SU-DHL-6 (cell line): Measurements from ENCODE around the gene KCNA3.

ENCODE experiments used
- EZH2phosphoT487 ChIP-seq: fragments of 200-600 bp; sonication (generic), shearing (Covaris generic); conservative IDR thresholded peaks from 2 replicates; pipeline ENCODE4 v1.6.1; 2018; ENCODE audit warnings: mild to moderate bottlenecking, antibody characterized with exemption, low read length, moderate library complexity, mixed read lengths
- TF ChIP-seq, protein P1 (sequence below): fragments of 200-600 bp; sonication (generic); IDR thresholded peaks from one replicate; pipeline ENCODE4 v1.5.1; 2017; ENCODE audit warnings: antibody characterized with exemption, mild to moderate bottlenecking, low read length, moderate library complexity; ENCODE audit not compliant: insufficient read depth, poor library complexity, severe bottlenecking

DNA sequence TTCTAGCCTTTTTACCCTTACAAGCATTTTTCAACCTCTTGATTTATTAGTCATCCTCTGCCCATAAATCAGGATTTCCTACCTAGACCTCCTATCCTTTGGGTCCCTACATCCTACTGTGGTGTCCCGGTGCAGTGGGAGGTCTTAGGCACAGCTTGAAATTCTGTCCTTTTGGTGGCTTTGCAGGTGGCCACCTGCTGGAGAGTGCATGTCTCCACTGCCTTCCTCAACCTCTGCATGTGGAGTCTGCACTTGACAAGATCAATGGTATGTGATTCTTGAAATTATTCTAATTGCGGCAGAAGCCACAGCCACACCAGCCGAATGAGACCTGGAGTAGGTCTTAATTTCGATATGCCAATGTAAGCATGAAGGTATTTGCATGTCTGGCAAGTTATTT is 11.4 kb upstream of the KCNA3 start:
- TF ChIP-seq, protein P1, sequence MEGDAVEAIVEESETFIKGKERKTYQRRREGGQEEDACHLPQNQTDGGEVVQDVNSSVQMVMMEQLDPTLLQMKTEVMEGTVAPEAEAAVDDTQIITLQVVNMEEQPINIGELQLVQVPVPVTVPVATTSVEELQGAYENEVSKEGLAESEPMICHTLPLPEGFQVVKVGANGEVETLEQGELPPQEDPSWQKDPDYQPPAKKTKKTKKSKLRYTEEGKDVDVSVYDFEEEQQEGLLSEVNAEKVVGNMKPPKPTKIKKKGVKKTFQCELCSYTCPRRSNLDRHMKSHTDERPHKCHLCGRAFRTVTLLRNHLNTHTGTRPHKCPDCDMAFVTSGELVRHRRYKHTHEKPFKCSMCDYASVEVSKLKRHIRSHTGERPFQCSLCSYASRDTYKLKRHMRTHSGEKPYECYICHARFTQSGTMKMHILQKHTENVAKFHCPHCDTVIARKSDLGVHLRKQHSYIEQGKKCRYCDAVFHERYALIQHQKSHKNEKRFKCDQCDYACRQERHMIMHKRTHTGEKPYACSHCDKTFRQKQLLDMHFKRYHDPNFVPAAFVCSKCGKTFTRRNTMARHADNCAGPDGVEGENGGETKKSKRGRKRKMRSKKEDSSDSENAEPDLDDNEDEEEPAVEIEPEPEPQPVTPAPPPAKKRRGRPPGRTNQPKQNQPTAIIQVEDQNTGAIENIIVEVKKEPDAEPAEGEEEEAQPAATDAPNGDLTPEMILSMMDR: no peak
- TF ChIP-seq EZH2phosphoT487: no peak
